Chondrocyte (in vitro differentiated cells): ENCODE data around the gene FGF18. TPM values are rescaled to one million over a fixed set of nuclear protein-coding genes. Genes with fewer than 3 reads are reported as not detected.
A peak's percentile ranks its signal among the peaks of the same experiment; 100 is the strongest.

Source experiments
- DNase-seq: peaks from one replicate; pipeline ENCODE4 v3.0.0; 2021; ENCODE audit warnings: mixed read lengths, low spot score
- H3K27ac Mint-ChIP-seq: one replicate; pipeline ENCODE4 v1.8.0; 2021; ENCODE audit warnings: mild to moderate bottlenecking, moderate library complexity, mixed read lengths; ENCODE audit not compliant: unreplicated experiment
- H3K27me3 Mint-ChIP-seq: 2 replicates; pipeline ENCODE4 v1.8.0; 2021; ENCODE audit warnings: low read depth, mixed read lengths
- H3K36me3 Mint-ChIP-seq: 2 replicates; pipeline ENCODE4 v1.8.0; 2021; ENCODE audit warnings: low read depth, mixed read lengths
- H3K4me1 Mint-ChIP-seq: 2 replicates; pipeline ENCODE4 v1.8.0; 2021; ENCODE audit warnings: low read depth, mild to moderate bottlenecking, mixed read lengths
- H3K4me3 Mint-ChIP-seq: one replicate; pipeline ENCODE4 v1.8.0; 2021; ENCODE audit warnings: mild to moderate bottlenecking, moderate library complexity, mixed read lengths; ENCODE audit not compliant: unreplicated experiment
- H3K9me3 Mint-ChIP-seq: 2 replicates; pipeline ENCODE4 v1.8.0; 2021; ENCODE audit warnings: low read depth, mixed read lengths
- total RNA-seq: library from RNA; stranded (reverse); gene quantifications from 3 replicates; pipeline ENCODE4 v1.2.1, GENCODE V29; 2021
- TF ChIP-seq, protein P1 (sequence below): fragments of 200-600 bp; sonication (generic); IDR thresholded peaks from 2 replicates; pipeline ENCODE4 v1.5.0; 2021; ENCODE audit warnings: antibody characterized with exemption, mild to moderate bottlenecking, moderate library complexity

FGF18 gene
- total RNA-seq, 1 donor from 2014 or later: 2.1 TPM

- H3K9me3 Mint-ChIP-seq: no peaks in the 10 kb centered on the region
- no peak for DNase-seq
- peaks cover 4% of the 10 kb centered on the region for H3K4me1 Mint-ChIP-seq
- H3K4me3 Mint-ChIP-seq: no peak overlapping the region
- peaks cover 5% of the 10 kb centered on the region for H3K36me3 Mint-ChIP-seq
- H3K27ac Mint-ChIP-seq: peak overlapping the region; percentile 18
- TF ChIP-seq, protein P1, sequence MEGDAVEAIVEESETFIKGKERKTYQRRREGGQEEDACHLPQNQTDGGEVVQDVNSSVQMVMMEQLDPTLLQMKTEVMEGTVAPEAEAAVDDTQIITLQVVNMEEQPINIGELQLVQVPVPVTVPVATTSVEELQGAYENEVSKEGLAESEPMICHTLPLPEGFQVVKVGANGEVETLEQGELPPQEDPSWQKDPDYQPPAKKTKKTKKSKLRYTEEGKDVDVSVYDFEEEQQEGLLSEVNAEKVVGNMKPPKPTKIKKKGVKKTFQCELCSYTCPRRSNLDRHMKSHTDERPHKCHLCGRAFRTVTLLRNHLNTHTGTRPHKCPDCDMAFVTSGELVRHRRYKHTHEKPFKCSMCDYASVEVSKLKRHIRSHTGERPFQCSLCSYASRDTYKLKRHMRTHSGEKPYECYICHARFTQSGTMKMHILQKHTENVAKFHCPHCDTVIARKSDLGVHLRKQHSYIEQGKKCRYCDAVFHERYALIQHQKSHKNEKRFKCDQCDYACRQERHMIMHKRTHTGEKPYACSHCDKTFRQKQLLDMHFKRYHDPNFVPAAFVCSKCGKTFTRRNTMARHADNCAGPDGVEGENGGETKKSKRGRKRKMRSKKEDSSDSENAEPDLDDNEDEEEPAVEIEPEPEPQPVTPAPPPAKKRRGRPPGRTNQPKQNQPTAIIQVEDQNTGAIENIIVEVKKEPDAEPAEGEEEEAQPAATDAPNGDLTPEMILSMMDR: no peak
- no peaks in the 10 kb centered on the region for H3K27me3 Mint-ChIP-seq
Measured at GRCh38 chr5:171455522-171455921, 36.1 kb downstream of the FGF18 start.

DNA sequence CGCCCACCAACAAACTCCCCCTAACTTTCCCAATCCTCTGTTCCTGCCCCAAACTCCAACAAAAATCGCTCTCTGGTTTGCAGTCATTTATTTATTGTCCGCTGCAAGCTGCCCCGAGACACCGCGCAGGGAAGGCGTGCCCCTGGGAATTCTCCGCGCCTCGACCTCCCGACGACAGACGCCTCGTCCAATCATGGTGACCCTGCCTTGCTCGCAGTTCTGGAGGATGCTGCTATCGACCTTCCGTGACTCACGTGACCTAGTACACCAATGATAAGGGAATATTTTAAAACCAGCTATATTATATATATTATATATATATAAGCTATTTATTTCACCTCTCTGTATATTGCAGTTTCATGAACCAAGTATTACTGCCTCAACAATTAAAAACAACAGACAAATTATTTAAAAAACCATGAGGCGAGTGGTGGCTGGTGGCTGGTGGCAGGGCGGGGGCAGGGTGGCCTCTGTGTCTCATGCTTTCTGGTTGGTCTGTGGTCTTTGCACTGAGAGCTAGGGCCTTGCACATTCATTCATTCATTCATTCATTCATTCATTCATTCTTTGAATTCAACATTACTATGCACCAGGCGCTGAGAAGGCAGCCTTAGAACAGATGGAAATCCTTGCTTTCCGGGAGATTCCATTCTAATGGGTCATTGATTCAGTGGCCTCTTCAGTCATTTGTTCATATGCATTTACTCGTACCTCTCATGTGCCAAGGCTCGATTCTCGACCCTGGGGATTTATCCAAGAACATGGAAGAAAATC, 37.9 kb downstream of the FGF18 start:
- no peak overlapping the region for H3K4me3 Mint-ChIP-seq
- H3K27ac Mint-ChIP-seq: no peak overlapping the region
- no peaks in the 10 kb centered on the region for H3K4me1 Mint-ChIP-seq
- no peaks in the 10 kb centered on the region for H3K27me3 Mint-ChIP-seq
- no peaks in the 10 kb centered on the region for H3K9me3 Mint-ChIP-seq
- no peak for DNase-seq
- TF ChIP-seq, protein P1: no peak
- peaks cover 4% of the 10 kb centered on the region for H3K36me3 Mint-ChIP-seq

- Mint-ChIP-seq H3K36me3 (peaks cover 3% of the 10 kb centered on the region), H3K27ac (no peak overlapping the region), H3K4me1 (peaks cover 3% of the 10 kb centered on the region), H3K9me3 (no peaks in the 10 kb centered on the region), H3K4me3 (no peak overlapping the region), H3K27me3 (no peaks in the 10 kb centered on the region)
- peak; percentile 47 for DNase-seq
- TF ChIP-seq, protein P1: no peak
Measured at GRCh38 chr5:171459839-171460238, 40.4 kb downstream of the FGF18 start.

GRCh38 chr5:171462136-171462927, 42.9 kb downstream of the FGF18 start:
- peaks cover 2% of the 10 kb centered on the region for H3K27me3 Mint-ChIP-seq
- no peaks in the 10 kb centered on the region for H3K9me3 Mint-ChIP-seq
- no peak overlapping the region for H3K27ac Mint-ChIP-seq
- no peaks in the 10 kb centered on the region for H3K36me3 Mint-ChIP-seq
- H3K4me1 Mint-ChIP-seq: peaks cover 3% of the 10 kb centered on the region
- no peak for DNase-seq
- H3K4me3 Mint-ChIP-seq: no peak overlapping the region
- TF ChIP-seq, protein P1: no peak
